ENCODE data around the gene TBC1D22A.
"Not testable (repeated sequence)": the region's sequence is repeated elsewhere in the genome, so short reads cannot be mapped to it uniquely, and the experiment has no call there.

TBC1D22A gene

DNA sequence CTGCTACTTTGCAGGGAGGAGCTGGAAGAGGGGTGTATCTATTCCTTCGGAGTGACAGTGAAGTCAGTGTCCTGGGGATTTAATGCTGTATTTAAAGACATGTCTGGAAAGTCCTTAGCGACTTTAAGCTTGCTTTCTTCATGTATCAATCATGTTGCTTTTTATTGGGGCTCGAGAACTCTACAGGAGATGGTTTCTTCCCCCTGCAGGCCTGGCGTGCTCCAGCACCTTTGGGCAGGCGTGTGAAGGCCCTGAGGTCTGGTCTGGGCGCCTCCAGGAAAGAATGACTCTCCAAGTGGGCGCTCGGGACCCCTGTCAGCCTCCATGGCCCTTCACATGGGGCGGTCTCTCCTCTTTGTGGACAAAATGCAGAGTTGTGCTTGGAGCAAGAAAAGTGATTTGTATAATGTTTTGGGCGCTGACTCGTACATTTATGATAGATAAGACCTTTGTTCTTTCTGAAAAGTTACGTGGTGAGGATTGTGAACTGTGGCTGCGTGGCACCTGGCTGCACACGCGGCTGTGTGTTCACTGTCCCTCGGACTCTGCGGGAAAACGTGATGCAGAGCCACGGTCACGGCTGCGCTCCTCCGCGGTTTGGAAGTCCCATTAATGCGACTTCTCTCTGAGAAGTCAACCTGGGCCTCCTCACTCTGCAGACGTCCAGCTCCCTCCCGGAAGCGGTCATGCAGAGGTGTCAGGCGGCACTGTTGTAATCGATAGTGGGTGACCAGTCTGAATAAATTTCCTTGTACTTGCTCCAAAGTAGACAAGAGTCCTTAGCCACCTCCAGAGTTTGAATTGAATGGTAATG, 282.5 kb downstream of the TBC1D22A start:
- no peak for DNase-seq (ENCODE audit: low read depth, low spot score)

- no peak for DNase-seq (ENCODE audit: low read depth, low spot score)
These were observed 283.4 kb downstream of the TBC1D22A start for GRCh38 chr22:47045691-47046410.

DNA sequence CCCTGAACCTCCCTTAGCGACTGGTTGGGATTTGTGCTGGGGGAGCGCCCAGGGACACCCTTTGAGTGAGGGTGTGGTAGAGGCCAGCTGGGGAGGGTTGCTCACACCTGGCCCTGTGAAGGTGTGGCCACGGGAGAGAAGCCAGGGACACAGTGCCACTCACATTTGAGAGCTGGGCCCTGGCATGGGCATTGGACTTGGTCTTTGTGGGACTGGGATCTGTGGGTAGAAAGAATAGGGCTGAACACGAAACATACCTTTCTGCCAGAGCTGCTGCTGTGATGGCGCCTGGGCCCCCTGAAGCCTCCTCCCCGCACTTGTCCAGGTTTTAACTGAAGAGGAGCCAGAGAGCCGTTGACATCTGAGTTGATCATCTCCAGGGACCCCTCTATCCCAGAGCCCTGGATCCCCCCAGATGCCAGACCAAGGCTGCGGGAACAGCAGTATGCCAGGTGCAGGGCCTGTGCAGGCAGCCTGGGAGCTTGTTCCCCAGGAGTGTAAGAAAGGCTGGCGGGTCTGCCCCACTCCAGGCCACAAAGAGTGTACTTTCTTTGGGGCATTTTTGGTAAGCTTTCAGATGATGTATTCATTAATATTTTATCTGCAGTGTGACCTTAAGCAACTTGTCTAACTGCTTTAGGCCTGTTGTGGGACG, 284.1 kb downstream of the TBC1D22A start:
- DNase-seq (ENCODE audit: low read depth, low spot score) = no peak

- no peak for DNase-seq (ENCODE audit: low read depth, low spot score)
These were observed 285.1 kb downstream of the TBC1D22A start for GRCh38 chr22:47047321-47048122.

DNA sequence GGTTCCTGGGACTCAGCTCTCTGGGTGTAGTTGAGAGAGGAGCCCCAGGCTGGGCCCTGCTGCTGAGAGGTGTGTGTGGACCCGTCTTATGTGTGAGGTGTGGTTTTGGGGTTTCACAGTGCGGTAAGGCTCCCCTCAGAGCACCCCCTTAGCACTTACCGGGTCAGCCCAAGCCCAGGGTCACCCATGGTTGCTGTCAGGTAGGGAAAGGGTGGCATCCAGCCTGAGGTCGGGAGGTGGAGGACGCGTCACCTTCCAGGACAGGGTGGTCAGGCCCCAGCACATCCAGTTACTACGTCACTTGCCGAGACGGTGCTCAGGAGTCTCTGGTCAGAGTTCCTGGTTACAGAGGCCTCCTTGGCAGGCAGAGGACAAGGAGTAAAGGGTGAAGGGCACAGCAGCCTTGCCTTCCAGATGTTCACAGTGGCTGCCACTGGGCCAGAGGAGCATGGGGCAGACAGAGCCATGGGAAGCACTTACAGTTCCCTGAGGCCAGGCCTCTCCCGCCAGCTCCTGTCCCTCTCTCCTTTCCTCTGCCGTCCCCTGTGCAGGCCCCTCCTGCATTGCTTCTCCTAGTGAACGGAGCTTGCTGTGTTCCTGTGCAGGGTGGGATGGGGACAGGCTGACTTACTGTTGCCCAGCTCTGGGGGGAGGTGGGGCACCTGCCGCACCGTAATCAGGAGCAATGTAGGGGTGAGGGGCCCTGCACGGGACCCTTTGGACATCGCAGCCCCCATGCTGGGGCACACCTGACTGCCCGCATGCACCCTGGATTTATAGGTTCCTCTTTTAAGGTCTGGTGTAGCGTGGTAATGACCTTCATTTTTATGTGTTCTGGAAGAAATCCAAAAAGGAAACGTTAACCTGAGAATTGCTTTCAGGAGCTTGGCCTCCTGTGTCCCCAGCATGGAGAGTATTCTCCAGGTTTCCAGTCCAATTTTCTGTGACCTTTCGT, 285.9 kb downstream of the TBC1D22A start:
- no peak for DNase-seq (ENCODE audit: low read depth, low spot score)

DNA sequence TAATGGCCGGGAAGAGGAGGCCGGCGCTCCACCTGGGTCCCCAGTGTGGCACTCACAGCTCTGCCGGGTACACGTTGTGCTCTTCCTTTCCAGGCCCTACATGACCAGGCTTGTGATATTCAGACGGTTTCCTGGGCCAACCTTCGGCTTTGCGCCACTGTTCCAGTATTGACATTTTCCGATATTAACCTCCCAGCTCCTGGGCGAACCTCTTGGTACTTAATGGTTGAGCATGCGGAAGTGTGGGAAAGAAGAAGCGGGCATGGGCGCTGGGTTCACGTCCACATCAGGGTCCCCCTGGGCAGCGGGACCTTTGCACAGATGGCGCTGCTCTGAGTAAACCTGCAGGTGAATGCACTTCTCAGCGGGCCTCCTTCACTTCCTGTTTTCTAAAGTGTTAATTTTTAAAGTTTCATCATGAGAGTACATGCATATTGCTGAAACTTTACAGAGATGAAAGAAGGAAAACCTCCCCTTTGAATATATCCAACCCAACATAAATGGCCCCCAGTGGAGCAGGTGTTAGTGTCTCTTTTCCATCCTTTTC, 286.7 kb downstream of the TBC1D22A start:
- no peak for DNase-seq (ENCODE audit: low read depth, low spot score)

- not testable (repeated sequence) for DNase-seq (ENCODE audit: low read depth, low spot score)
These were observed 287.4 kb downstream of the TBC1D22A start for GRCh38 chr22:47049736-47050400.

GRCh38 chr22:47050401-47051051, 288.1 kb downstream of the TBC1D22A start:
- no peak for DNase-seq (ENCODE audit: low read depth, low spot score)

DNA sequence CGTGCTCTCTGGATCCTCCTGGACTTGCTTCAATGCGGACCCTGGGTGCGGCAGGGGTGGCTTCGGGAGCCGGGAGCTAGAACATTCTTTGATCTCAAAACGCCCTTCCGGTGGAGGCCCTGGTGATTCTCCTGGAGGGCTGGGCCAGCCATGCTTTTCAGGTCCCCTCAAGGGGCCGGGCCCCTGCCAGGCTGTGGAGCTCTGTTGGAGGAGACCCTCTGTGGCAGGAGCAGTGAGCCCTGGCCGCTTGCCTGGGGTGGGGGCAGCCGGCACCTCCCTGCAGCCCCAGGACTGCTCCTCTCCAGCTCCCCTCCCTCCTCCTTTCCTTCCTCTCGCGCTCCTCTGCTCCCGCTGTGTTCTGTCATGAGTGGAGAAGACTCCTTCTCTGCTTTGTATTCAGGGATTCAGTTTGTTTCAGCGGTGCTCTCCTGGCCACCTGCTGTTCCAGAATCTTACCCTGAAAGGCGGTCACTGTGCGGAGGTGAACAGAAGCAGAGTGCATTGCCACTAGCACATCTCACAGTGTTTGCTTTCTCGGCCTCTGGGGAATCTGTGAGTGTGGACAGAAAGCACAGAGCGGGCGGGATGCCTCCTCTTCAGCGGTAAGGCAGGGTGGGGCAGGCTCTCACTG, 289.1 kb downstream of the TBC1D22A start:
- no peak for DNase-seq (ENCODE audit: low read depth, low spot score)

DNA sequence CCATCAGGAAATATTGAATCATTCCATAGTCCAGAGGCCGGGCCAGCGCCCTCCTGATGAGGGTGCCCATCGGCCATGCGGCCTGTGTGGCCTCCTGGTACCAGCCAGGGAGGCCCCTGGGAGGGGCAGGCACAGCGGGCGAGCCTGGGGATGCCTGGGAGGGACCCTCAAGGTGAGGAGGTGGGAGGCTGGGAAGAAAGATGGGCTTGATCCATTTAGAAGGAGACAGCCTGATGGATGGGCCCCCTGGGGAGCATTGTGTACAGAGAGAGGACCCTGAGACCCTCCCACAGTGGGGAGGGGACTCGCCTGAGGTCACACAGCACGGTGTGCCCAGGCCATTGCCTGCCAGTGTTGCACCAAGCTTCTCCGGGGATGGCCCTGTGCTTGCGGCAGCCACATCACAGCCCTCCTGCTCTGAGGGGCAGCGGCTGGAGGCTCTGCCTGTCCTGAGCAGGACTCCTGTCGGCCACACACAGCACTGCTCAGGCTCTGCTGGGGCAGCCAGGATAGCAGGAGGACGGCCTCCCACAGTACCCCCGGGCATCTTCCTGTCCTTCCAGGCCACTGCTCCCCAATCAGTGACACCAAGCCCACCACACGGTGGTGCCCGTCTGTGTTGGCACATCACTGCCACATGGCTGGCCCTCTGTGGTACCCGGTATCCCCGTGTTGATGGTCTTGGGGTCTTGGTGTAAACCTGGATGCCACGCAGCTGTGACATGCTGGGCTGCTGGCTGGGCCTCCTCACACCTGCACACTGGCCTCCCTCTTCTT, 290.0 kb downstream of the TBC1D22A start:
- DNase-seq (ENCODE audit: low read depth, low spot score) = no peak

- no peak for DNase-seq (ENCODE audit: low read depth, low spot score)
These were observed 290.7 kb downstream of the TBC1D22A start for GRCh38 chr22:47053013-47053725.

DNA sequence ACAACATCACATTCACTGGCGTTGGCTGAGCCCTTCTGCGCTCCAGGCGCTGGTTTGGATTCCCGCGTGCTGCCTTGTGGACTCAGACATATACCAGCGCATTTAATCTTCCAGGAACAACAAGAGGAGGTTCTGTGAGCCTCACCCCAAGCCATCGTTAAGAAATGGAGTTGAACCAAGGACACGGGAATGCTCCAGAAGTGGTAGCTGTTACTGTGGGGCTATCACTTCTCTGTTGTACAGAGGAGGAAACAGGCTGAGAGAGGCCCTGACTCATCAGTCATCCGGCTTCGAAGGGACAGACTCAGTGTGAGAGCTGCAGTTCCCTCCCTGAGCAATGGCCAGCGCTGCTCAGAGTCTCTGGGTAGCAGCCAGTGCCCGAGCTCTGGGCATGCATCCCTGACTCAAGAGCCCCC, 291.3 kb downstream of the TBC1D22A start:
- DNase-seq (ENCODE audit: low read depth, low spot score) = no peak

GRCh38 chr22:47054231-47055072, 292.0 kb downstream of the TBC1D22A start:
- DNase-seq (ENCODE audit: low read depth, low spot score) = no peak

DNA sequence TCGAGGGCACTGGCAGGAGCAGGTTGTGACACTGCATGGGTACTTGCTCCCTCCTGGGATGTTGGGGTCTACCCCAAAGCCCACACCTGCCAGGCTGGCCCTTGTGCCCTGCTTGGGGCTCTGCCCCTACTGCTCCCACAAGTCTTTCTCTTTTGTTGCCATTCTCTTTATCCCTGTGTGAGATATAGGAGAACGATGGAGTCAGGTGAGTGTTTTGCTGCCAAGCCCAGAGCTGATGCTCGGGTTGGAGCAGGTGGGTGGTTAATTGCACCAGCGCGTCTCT, 292.6 kb downstream of the TBC1D22A start:
- no peak for DNase-seq (ENCODE audit: low read depth, low spot score)

- DNase-seq (ENCODE audit: low read depth, low spot score) = no peak
These were observed 293.0 kb downstream of the TBC1D22A start for GRCh38 chr22:47055461-47055860.

DNA sequence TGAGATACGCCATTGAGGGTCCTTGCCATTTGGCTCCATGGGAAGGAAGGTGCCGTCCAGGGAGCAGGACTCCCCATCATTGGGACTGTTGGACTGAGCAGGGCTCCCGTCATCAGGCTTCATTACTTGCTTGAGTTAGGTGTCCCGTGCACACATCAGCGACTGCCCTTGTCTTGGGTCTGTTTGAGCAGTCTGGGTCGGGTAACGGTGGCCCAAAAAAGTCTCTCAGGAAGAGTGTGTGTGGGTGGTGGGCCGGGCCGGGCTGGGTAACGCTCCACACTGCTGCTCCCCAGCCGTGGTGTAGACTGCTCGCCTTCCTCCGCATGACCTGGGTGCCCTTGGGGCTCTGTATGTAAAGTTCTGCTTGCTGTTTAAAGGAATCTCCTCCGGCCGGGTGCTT, 293.5 kb downstream of the TBC1D22A start:
- no peak for DNase-seq (ENCODE audit: low read depth, low spot score)

GRCh38 chr22:47056361-47056760, 293.9 kb downstream of the TBC1D22A start:
- no peak for DNase-seq (ENCODE audit: low read depth, low spot score)
